Erythroblast (primary cell): ENCODE measurements around the gene CHP1.
A peak's percentile ranks its signal among the peaks of the same experiment; 100 is the strongest.
"Not testable (repeated sequence)": the region's sequence is repeated elsewhere in the genome, so short reads cannot be mapped to it uniquely, and the experiment has no call there.

Experiments
- DNase-seq, 2 experiments: peaks; one replicate each; lab custom pipeline; 2025; lab: John Stamatoyannopoulos, UW
- GATA1 ChIP-seq: IDR thresholded peaks from 2 replicates; pipeline ENCODE4 v1.6.1; 2011; ENCODE audit warnings: low read depth, mild to moderate bottlenecking, control low read depth, low read length, moderate library complexity
- POLR2A ChIP-seq: IDR thresholded peaks from 2 replicates; pipeline ENCODE4 v1.6.1; 2011; ENCODE audit warnings: mild to moderate bottlenecking, low read length

CHP1 gene

GRCh38 chr15:41230650-41231421 is at the start of gene CHP1, which contains the start of gene EXD1:
Gene CHP1, plus strand, starts transcription at chr15:41231268. Its CDS starts 115 bp downstream, at chr15:41231383.
Gene EXD1, minus strand, starts transcription at chr15:41230757. Its CDS starts 4,182 bp downstream, at chr15:41226575.
- peak; percentile 98 for DNase-seq
- TF ChIP-seq POLR2A (peak; percentile 78), GATA1 (no peak)

GRCh38 chr15:41182266-41182665 is 48.8 kb upstream of the CHP1 start:
- DNase-seq = no peak
- TF ChIP-seq POLR2A (no peak), GATA1 (no peak)

- no peak for DNase-seq
These were observed 47.5 kb upstream of the CHP1 start for GRCh38 chr15:41183581-41183980.

DNA sequence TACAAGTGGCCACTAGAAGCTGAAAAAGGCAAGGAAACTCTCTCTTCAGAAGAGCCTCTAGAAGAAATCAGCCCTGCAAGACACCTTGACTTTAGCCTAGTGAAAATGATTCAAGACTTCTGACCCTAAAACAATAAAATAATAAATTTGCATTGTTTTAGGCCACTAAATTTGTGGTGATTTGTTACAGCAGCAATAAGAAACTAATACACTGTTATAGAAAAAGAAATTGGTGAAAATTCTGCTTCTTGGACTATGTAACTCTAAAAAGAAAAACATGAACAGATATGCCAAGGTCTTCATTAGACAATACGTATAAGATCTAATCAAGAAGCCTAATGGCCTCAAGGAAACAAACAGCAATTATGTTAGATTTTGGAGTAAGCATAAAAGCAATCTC is 36.6 kb upstream of the CHP1 start:
- DNase-seq = no peak
- TF ChIP-seq POLR2A (no peak), GATA1 (no peak)

More at GRCh38 chr15:41183581-41183980, 47.5 kb upstream of the CHP1 start:
- TF ChIP-seq POLR2A = no peak
- no peak for TF ChIP-seq GATA1

GRCh38 chr15:41199470-41199869 is 31.6 kb upstream of the CHP1 start:
- TF ChIP-seq GATA1 (no peak), POLR2A (no peak)
- DNase-seq = no peak

DNA sequence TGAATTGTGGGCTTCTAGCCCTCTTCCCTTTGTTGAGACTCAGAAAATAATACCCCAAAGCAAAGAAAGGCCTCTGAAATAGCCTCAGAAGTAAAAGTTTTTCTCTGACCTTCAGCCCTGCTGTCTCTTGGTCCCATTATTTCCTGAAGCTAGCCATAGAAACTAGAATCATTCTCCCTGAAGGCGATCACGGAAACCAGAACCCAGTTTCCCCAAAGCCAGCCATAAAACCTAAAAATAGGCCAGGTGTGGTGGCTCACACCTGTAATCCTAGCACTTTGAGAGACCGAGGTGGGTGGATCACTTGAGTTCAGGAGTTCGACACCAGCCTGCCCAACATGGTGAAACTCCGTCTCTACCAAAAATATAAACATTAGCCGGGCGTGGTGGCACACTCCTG is 27.7 kb upstream of the CHP1 start:
- no peak for TF ChIP-seq GATA1
- no peak for TF ChIP-seq POLR2A
- DNase-seq = no peak

GRCh38 chr15:41205315-41205714 is 25.8 kb upstream of the CHP1 start:
- no peak for DNase-seq
- no peak for TF ChIP-seq GATA1
- no peak for TF ChIP-seq POLR2A

DNA sequence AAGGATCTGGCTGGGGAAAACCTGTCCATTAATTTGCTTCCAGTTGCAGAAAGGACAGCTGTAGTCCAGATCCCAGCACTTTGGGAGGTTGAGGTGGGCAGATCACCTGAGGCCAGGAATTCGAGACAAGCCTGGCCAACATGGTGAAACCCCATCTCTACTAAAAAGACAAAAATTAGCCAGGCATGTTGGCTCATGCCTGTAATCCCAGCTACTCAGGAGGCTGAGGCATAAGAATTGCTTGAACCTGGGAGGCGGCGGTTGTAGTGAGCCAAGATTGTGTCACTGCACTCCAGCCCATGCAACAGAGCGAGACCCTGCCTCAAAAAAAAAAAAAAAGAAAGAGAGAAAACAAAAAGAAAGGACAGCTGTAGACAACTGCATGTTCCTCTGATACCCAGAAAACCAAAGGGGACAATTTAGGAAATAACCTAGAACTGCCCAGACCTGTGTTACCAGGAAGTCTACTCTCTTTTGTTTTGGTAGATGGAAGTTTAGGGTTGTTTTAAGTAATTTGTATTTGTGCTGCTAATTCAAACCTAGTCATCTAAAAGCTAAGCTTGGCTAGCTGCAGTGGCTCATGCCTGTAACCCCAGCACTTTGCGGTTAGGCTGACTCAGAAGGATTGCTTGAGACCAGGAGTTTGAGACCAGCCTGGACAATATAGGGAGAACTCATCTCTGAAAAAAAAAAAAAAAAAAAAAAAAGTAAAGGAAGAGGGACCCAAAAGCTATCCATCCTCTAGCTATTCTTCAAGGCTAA is 23.2 kb upstream of the CHP1 start:
- TF ChIP-seq POLR2A = no peak
- no peak for TF ChIP-seq GATA1
- no peak for DNase-seq

DNA sequence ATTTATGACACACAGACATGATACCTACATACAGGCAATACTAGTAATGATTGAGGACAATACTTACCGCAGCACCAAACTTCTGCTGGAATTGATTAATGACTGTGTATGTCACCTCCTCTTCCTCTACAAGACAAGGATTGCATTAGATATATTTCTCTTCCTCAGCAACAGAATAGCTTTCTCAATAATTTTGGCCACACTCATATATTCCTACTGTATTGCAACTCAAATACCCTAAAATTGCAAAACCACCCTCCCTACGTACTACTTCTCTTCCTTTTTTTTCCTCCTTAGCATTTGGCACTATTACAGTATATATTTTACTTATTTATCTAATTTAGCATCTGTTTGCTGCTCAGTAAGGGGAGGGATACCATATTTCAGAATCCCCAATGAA is 15.4 kb upstream of the CHP1 start:
- DNase-seq = no peak
- no peak for TF ChIP-seq GATA1
- TF ChIP-seq POLR2A = no peak

- no peak for TF ChIP-seq GATA1
- no peak for TF ChIP-seq POLR2A
- DNase-seq = no peak
These were observed 12.2 kb upstream of the CHP1 start for GRCh38 chr15:41218851-41219250.

DNA sequence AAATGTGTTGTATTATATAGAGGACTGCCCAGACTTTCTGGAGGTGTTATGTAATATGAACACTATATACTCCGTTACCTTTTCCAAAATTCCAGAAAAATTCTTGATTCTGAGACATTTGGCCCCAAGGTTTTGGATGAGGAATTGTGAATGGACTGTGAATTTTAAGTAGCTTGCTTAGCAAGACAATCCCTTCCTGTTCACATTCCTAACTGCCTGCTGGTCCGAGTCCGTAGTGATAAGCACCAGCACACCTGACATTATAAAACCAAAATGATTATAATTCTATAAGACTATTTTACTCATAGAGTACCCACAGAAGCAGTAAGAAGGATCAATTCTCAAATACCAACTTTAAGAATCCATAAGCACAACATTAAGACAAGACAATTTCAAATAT is 11.7 kb upstream of the CHP1 start:
- no peak for DNase-seq
- TF ChIP-seq GATA1 (no peak), POLR2A (no peak)

GRCh38 chr15:41230345-41230649 is 771 bp upstream of the CHP1 start:
- no peak for DNase-seq

DNA sequence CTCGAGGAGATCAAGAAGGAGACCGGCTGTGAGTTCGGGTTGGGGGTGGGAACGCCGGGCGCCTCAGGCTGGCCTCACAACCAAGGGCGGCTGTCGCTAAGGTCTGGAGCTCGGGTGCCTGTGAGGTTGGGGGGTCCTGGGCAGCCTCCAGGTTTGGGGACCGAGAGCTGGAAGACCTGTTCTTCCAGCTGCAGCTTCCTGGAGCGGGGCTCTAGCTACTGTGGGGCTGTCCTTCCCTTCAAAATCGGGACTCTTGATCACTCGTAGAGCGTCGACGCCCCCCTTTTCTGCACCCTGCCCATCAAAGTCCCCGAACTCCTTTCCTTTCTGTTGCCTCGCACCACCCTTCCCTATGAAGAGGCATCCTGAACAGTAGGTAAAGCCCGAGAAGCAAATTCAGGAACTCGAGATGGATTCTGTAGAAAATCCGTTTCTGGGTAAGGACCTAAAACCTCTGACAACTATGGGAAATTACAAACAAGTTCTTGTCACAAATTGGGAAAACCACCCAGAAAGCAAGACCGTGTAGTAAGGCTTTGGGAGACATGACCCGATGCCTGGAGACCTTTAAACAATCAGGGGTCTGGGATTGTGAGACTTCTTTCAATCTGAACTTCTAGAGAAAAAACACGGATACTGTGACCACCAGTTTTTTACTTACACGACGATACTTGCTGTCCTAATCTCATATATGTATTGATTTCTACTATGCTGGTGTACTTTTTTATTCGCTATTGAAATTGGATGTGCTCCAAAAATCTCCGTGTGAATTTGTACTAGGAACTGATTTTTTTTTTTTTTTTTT is 556 bp downstream of the CHP1 start:
- TF ChIP-seq POLR2A = no peak
- no peak for TF ChIP-seq GATA1
- DNase-seq = peak in 1 of 2 experiments; percentile 35

More at GRCh38 chr15:41230345-41230649, 771 bp upstream of the CHP1 start:
- TF ChIP-seq GATA1 (no peak), POLR2A (no peak)

- TF ChIP-seq GATA1 (no peak), POLR2A (no peak)
- DNase-seq = peak; percentile 74 to 83
These were observed 2.3 kb downstream of the CHP1 start for GRCh38 chr15:41233367-41233771.

DNA sequence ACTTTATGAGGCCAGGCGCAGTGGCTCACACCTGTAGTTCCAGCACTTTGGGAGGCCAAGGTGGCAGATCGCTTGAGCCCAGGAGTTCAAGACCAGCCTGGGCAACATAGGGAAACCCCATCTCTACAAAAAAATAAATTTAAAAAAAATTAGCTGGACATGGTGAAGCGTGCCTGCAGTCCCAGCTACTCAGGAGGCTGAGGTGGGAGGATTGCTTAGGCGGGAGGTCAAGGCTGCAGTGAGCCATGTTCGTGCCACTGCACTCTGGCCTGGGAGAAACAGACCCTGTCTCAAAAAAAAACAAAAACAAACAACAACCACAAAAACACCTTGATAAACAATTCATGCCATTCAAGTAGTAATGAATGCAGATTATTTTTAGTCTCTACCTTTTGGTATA is 4.2 kb downstream of the CHP1 start:
- DNase-seq = not testable (repeated sequence)
